VCaP (cell line): ENCODE data around the gene ZBTB37.
A peak's percentile ranks its signal among the peaks of the same experiment; 100 is the strongest.

Experiments used
- H3K27ac ChIP-seq: fragments of 450-650 bp; 2 replicates; pipeline ENCODE4 v1.5.1; 2017
- TF ChIP-seq, protein P1 (sequence below): fragments of 450-650 bp; conservative IDR thresholded peaks from 2 replicates; pipeline ENCODE4 v1.5.1; 2017; ENCODE audit warnings: mild to moderate bottlenecking, moderate library complexity

ZBTB37 gene

DNA sequence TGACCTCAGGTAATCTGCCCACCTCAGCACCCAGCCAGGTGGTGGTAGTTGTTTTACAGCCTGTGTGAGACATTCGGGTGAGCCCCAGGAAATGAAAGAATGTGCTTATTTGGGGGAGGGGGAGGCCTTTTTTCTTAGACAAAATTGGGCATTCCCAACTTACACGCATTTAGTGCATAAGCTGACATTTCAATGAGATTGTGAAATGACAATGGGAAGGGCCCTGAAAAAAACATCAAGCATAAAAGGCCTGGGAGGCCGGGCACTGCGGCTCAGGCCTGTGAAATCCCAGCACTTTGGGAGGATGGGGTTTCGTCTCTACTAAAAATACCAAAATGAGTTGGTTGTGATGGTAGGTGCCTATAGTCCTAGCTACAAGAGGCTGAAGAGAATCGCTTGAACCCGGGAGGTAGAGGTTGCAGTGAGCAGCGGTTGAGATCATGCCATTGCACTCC lies 5.4 kb upstream of the ZBTB37 start:
- TF ChIP-seq, protein P1, sequence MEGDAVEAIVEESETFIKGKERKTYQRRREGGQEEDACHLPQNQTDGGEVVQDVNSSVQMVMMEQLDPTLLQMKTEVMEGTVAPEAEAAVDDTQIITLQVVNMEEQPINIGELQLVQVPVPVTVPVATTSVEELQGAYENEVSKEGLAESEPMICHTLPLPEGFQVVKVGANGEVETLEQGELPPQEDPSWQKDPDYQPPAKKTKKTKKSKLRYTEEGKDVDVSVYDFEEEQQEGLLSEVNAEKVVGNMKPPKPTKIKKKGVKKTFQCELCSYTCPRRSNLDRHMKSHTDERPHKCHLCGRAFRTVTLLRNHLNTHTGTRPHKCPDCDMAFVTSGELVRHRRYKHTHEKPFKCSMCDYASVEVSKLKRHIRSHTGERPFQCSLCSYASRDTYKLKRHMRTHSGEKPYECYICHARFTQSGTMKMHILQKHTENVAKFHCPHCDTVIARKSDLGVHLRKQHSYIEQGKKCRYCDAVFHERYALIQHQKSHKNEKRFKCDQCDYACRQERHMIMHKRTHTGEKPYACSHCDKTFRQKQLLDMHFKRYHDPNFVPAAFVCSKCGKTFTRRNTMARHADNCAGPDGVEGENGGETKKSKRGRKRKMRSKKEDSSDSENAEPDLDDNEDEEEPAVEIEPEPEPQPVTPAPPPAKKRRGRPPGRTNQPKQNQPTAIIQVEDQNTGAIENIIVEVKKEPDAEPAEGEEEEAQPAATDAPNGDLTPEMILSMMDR, result no peak
- H3K27ac ChIP-seq, result peak overlapping the region; percentile 93

DNA sequence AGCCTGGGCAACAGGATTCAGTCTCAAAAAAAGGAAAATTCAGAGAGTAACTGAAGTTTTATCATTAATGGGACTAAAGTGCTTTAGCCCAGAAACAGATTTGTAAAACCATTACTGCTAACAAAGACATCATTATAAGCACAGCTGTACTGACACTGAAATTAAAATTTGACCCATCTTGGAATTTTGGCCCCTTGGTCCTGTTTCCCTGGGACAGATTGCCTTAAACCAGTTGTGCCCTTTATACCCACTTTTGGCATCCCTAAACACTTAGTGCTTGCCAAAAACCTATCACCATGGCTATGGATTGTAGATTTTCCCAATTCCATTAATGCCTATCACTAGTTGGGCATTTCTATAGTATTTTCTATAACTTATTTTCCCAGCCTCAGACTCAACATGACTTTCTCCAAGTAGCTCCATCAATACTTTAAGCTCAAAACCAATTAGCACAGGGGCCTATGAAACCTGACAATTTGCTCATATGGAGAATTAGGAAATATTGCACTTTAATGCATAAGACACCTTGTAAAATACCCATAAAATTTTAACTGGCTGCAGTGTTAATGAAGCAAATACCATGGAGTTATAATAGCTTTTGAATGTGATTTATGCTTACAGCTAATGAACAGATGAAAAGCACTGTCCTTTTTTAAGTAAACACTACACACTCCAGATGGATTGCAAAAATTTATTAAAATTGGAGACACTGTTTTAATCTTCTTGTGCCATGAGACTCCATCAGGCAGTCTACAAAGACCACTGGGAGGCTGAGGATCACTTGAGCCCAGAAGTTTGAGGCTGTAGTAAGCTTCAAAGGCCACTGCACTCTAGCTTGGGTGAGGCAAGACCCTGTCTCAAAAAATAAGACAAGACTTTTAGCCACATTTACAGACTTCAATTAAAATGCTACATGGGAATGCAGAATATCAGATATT lies 4.7 kb upstream of the ZBTB37 start:
- TF ChIP-seq, protein P1, result no peak
- H3K27ac ChIP-seq, result peak overlapping the region; percentile 93

DNA sequence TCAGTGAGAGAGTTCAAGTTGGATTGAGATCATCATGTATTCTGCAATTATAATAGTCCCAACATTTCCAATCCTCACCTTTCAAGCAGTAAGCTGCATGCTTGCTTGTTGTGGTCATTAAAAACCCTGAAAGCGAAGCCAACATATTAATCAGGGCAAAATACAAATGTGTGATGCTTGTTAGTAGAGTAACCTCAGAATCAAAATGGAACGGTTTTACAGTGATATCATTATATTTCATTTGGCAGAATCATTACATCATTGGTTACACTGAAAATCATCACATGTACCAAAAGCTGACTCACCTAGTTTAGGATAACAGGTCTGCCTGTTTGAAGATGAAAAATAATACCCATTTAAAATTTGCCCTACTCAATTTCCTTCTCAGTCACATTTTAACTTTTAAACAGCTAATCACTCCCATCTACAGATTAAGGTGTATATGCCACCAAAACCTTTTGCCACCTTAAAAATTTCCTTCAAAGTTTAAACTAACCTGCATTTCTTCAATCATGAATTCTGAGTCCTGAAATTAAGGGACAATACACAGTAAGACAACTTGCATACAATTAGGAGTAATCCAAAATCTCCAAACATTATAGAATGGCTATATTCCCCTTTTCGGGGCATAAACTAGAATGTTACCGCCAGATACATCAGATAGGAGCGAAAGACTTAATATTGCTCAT lies 3.9 kb upstream of the ZBTB37 start:
- peak overlapping the region; percentile 93 for H3K27ac ChIP-seq
- TF ChIP-seq, protein P1, result no peak

DNA sequence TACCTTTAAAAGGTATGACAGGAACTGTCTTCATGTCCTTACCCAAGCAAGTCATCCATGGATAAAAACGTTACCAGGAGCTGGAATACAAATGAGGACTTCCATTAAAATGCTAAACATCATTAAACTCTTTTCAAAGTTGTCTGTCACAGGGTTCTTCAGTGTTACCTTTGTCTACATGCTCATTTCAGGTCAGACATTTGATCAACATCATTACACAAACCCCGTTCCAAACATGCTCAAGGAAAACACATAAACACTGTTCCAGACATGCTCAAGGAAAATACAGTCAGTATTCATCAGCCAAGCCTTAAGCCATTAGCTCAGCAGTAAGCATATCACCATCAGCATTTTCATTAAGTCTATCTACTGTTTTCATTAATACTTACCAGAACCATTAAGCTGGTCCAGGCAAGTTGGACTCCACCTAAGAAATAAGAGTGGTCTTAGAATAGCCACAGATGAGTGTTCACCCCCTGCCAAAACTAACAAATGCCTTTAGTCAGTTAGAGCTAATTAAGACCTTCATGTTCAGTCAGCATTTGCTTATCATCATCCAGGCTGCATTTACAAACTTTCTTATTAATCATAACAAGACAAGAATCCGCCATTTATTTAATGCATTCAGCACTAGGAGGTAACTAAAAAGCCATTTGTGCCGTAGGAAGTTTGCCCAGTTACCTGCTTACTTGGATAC lies 2.6 kb upstream of the ZBTB37 start:
- TF ChIP-seq, protein P1, result no peak
- H3K27ac ChIP-seq, result peak overlapping the region; percentile 93

DNA sequence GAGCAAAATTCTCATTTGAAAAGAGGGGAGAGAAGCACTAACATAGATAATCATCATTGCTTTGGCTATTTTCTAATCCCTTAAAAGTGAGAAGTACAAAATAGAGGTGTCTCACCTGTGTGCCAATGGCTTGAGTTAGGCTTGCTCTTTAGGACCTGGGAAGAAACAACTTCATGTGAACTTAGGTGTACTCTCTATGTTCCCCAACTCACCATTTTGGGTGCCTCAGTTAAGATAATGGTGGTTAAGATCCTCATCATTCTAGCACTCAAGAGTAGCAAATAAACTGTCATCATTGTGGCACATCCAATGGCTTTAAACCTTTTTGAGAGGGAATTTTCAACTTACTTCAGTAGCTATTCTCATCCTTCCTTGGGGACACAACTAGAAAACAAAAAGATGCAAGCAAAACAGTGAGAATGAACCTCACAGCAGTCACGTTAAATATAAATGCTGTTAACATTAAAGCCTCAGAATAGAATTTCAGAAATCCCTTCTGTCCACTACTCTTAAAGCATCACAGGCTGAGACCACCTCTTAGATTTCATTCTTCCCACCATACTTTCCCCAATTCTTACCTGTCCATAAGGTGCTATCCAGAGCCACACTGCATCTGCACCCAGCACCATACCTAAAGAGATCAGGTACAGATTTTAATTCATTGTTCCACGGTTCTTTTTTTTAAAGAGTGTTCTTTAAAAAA lies 1.6 kb upstream of the ZBTB37 start:
- peak overlapping the region; percentile 93 for H3K27ac ChIP-seq

DNA sequence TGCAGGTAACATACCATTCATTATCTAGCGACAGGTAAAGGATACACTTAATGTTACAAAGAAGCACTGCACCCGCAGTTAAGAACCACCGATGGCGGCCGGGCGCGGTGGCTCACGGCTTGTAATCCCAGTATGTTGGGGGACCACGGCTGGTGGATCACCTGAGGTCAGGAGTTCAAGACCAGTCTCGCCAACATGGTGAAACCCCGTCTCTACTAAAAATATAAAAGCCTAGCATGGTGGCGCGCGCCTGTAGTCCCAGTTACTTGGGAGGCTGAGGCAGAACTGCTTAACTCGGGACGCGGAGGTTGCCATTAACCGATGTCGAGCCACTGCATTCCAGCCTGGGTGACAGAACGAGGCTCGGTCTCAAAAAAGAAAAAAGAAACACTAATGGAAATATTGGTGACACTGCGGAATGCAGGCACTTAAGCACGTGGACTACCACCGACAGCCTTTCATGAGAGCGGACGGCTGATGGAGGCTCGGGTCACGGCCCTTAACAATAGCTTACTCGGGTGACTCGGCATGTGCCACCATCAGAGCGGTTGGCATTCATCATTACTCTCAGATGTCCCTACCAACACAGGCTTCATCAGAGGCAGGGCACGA lies 933 bp upstream of the ZBTB37 start:
- peak overlapping the region; percentile 93 for H3K27ac ChIP-seq

More for the DNA sequence above, 1.6 kb upstream of the ZBTB37 start:
- TF ChIP-seq, protein P1, result no peak

More for the DNA sequence above, 933 bp upstream of the ZBTB37 start:
- TF ChIP-seq, protein P1, result no peak
